WTC11 (cell line): ENCODE measurements around the gene IRX1. TPM values are rescaled to one million over a fixed set of nuclear protein-coding genes. Genes with fewer than 3 reads are reported as not detected.

Source experiments
- ATAC-seq: fragments of 200-7000 bp; cut with Tn5 transposase; 2 replicates; pipeline ENCODE4 v1.10.0; 2021; ENCODE audit warnings: mild to moderate bottlenecking, moderate library complexity
- CTCF ChIA-PET: fragments of 300-600 bp; sonication (Branson Sonifier 250); formaldehyde crosslinking; loops from one replicate; lab custom pipeline; 2021; ENCODE audit warnings: antibody characterized with exemption; lab: Charles Lee
- POLR2A ChIA-PET: fragments of 350-600 bp; sonication (Branson Sonifier 250); formaldehyde crosslinking; loops from one replicate; lab custom pipeline; 2021; ENCODE audit warnings: antibody characterized with exemption; lab: Charles Lee
- DNase-seq: peaks from one replicate; pipeline ENCODE4 v3.0.0; 2021; ENCODE audit warnings: low spot score
- H3K27ac Mint-ChIP-seq: 2 replicates; pipeline ENCODE4 v1.8.0; 2021; ENCODE audit warnings: mixed read lengths
- H3K27me3 Mint-ChIP-seq: 2 replicates; pipeline ENCODE4 v1.8.0; 2021; ENCODE audit warnings: low read depth, mild to moderate bottlenecking, moderate library complexity, mixed read lengths
- H3K36me3 Mint-ChIP-seq: 2 replicates; pipeline ENCODE4 v1.8.0; 2021; ENCODE audit warnings: mixed read lengths
- H3K4me1 Mint-ChIP-seq: 2 replicates; pipeline ENCODE4 v1.8.0; 2022; ENCODE audit warnings: mixed read lengths
- H3K4me3 Mint-ChIP-seq: 2 replicates; pipeline ENCODE4 v1.8.0; 2021; ENCODE audit warnings: mild to moderate bottlenecking, moderate library complexity, mixed read lengths
- H3K9me3 Mint-ChIP-seq: 2 replicates; pipeline ENCODE4 v1.8.0; 2021; ENCODE audit warnings: mixed read lengths
- ATF1 ChIP-seq: sonication (generic); formaldehyde crosslinking; IDR thresholded peaks from 2 replicates; pipeline ENCODE4 v1.8.1; 2023; ENCODE audit warnings: mild to moderate bottlenecking, moderate library complexity, missing genetic modification reagents
- ATF2 ChIP-seq: sonication (generic); formaldehyde crosslinking; IDR thresholded peaks from 2 replicates; pipeline ENCODE4 v1.8.1; 2022; ENCODE audit warnings: low read depth, missing genetic modification reagents, borderline replicate concordance
- CREB1 ChIP-seq: sonication (generic); formaldehyde crosslinking; IDR thresholded peaks from 2 replicates; pipeline ENCODE4 v1.8.0; 2023; ENCODE audit warnings: mild to moderate bottlenecking, missing genetic modification reagents
- ETV6 ChIP-seq: sonication (generic); formaldehyde crosslinking; IDR thresholded peaks from 2 replicates; pipeline ENCODE4 v1.8.1; 2022; ENCODE audit warnings: mild to moderate bottlenecking, missing genetic modification reagents
- FOXP1 ChIP-seq: sonication (generic); formaldehyde crosslinking; IDR thresholded peaks from 2 replicates; pipeline ENCODE4 v1.8.0; 2022; ENCODE audit warnings: missing genetic modification reagents, mild to moderate bottlenecking, moderate library complexity, borderline replicate concordance
- IRF1 ChIP-seq: sonication (generic); formaldehyde crosslinking; IDR thresholded peaks from 2 replicates; pipeline ENCODE4 v1.8.0; 2023; ENCODE audit warnings: missing genetic modification reagents
- IRF2 ChIP-seq: sonication (generic); formaldehyde crosslinking; IDR thresholded peaks from 2 replicates; pipeline ENCODE4 v1.8.0; 2022; ENCODE audit warnings: low read depth, missing genetic modification reagents, borderline replicate concordance
- MAX ChIP-seq: sonication (generic); formaldehyde crosslinking; IDR thresholded peaks from 2 replicates; pipeline ENCODE4 v1.8.0; 2022; ENCODE audit warnings: mild to moderate bottlenecking, missing genetic modification reagents
- MYBL2 ChIP-seq: sonication (generic); formaldehyde crosslinking; IDR thresholded peaks from 2 replicates; pipeline ENCODE4 v1.8.1; 2023; ENCODE audit warnings: mild to moderate bottlenecking, moderate library complexity, missing genetic modification reagents
- NFE2L1 ChIP-seq: sonication (generic); formaldehyde crosslinking; IDR thresholded peaks from 2 replicates; pipeline ENCODE4 v1.8.1; 2023; ENCODE audit warnings: missing genetic modification reagents
- NR3C1 ChIP-seq: sonication (generic); formaldehyde crosslinking; conservative IDR thresholded peaks from 2 replicates; pipeline ENCODE4 v1.8.1; 2023; ENCODE audit warnings: low read depth, mild to moderate bottlenecking, missing genetic modification reagents
- PRDM15 ChIP-seq: sonication (generic); formaldehyde crosslinking; IDR thresholded peaks from 2 replicates; pipeline ENCODE4 v1.8.0; 2022; ENCODE audit warnings: missing genetic modification reagents
- PRRX2 ChIP-seq: fragments of 250-450 bp; sonication (Bioruptor Pico); IDR thresholded peaks from 2 replicates; pipeline ENCODE4 v1.8.0; 2021; ENCODE audit warnings: mild to moderate bottlenecking
- RORB ChIP-seq: fragments of 250-450 bp; sonication (Bioruptor Pico); IDR thresholded peaks from 2 replicates; pipeline ENCODE4 v1.9.0; 2021; ENCODE audit warnings: mild to moderate bottlenecking
- SMAD3 ChIP-seq: sonication (generic); formaldehyde crosslinking; IDR thresholded peaks from 2 replicates; pipeline ENCODE4 v1.8.0; 2022; ENCODE audit warnings: missing genetic modification reagents, mild to moderate bottlenecking, borderline replicate concordance
- TCF7 ChIP-seq: sonication (generic); formaldehyde crosslinking; IDR thresholded peaks from 2 replicates; pipeline ENCODE4 v1.8.0; 2022; ENCODE audit warnings: mild to moderate bottlenecking, low read depth, missing genetic modification reagents, moderate library complexity
- TEAD1 ChIP-seq: sonication (generic); formaldehyde crosslinking; IDR thresholded peaks from 2 replicates; pipeline ENCODE4 v1.8.0; 2022; ENCODE audit warnings: mild to moderate bottlenecking, missing genetic modification reagents
- ZNF263 ChIP-seq: sonication (generic); formaldehyde crosslinking; IDR thresholded peaks from 2 replicates; pipeline ENCODE4 v1.8.1; 2022; ENCODE audit warnings: low read depth, mild to moderate bottlenecking, moderate library complexity, missing genetic modification reagents
- ZNF416 ChIP-seq: fragments of 250-450 bp; sonication (Bioruptor Pico); IDR thresholded peaks from 2 replicates; pipeline ENCODE4 v1.9.0; 2021; ENCODE audit warnings: mild to moderate bottlenecking, inconsistent platforms
- total RNA-seq: library from RNA; stranded (reverse); gene quantifications from 3 replicates; pipeline ENCODE4 v1.2.3, GENCODE V29; 2021

The IRX1 gene
- total RNA-seq, 1 experiment from 2014 or later = 21.0 TPM

- Mint-ChIP-seq H3K4me3 (no peak overlapping the region), H3K4me1 (0 out of 2 replicates have a peak, but pooled peaks cover 3% of the 10 kb centered on the region), H3K36me3 (peaks cover 16% of the 10 kb centered on the region), H3K27me3 (no peaks in the 10 kb centered on the region), H3K27ac (no peak overlapping the region), H3K9me3 (peaks cover 41% of the 10 kb centered on the region)
- ATAC-seq (no peak), DNase-seq (no peak)
- ChIA-PET POLR2A (no interaction called here), CTCF (no interaction called here)
- TF ChIP-seq SMAD3 (no peak), PRRX2 (no peak), ZNF416 (CRISPR knock-in tag) (no peak), RORB (no peak), TCF7 (no peak), TEAD1 (CRISPR knock-in tag) (no peak), ZNF263 (no peak), PRDM15 (no peak), IRF1 (CRISPR knock-in tag) (no peak), FOXP1 (CRISPR knock-in tag) (no peak)
Measured at GRCh38 chr5:3625626-3626025, 30.0 kb downstream of the IRX1 start.

GRCh38 chr5:3634061-3634460, 38.4 kb downstream of the IRX1 start:
- H3K9me3 Mint-ChIP-seq = peaks cover 10% of the 10 kb centered on the region; the same call in 1 of the 2 replicates
- H3K4me1 Mint-ChIP-seq = 0 out of 2 replicates have a peak, but pooled peaks cover 2% of the 10 kb centered on the region
- H3K27ac Mint-ChIP-seq = no peak overlapping the region
- POLR2A ChIA-PET = no interaction called here
- TF ChIP-seq ETV6 (CRISPR knock-in tag) = no peak
- no peak for TF ChIP-seq ATF1 (CRISPR knock-in tag)
- no peak for TF ChIP-seq IRF2 (CRISPR knock-in tag)
- no peak for TF ChIP-seq MYBL2 (CRISPR knock-in tag)
- TF ChIP-seq, all 79 proteins: peak for 0
- CTCF ChIA-PET = no interaction called here
- Mint-ChIP-seq H3K36me3 (no peaks in the 10 kb centered on the region), H3K27me3 (no peaks in the 10 kb centered on the region; the same call in 1 of the 2 replicates), H3K4me3 (no peak overlapping the region)
- DNase-seq = no peak
- ATAC-seq = no peak

- POLR2A ChIA-PET = no interaction called here
- DNase-seq = no peak
- H3K4me1 Mint-ChIP-seq = peaks cover 8% of the 10 kb centered on the region
- H3K4me3 Mint-ChIP-seq = no peak overlapping the region
- H3K9me3 Mint-ChIP-seq = peaks cover 10% of the 10 kb centered on the region; the same call in 1 of the 2 replicates
- CTCF ChIA-PET = interaction anchor here (0.5 to 1.0 kb wide), 2 partner anchors 10 to 119 kb away, joined by 4 to 5 read pairs; no protein-coding TSS in a partner anchor
- ATAC-seq = peak; percentile 60
- no peaks in the 10 kb centered on the region for H3K27me3 Mint-ChIP-seq
- H3K36me3 Mint-ChIP-seq = no peaks in the 10 kb centered on the region
- H3K27ac Mint-ChIP-seq = no peak overlapping the region
- TF ChIP-seq NFE2L1 (CRISPR knock-in tag) (no peak), CREB1 (CRISPR knock-in tag) (no peak), ZNF416 (CRISPR knock-in tag) (no peak), ATF2 (CRISPR knock-in tag) (no peak), MAX (CRISPR knock-in tag) (no peak), NR3C1 (CRISPR knock-in tag) (no peak), IRF2 (CRISPR knock-in tag) (no peak)
Measured at GRCh38 chr5:3639175-3639574, 43.5 kb downstream of the IRX1 start.
